GM19023 (cell line): ENCODE data around the gene DENND2A.
"Not testable (repeated sequence)": the region's sequence is repeated elsewhere in the genome, so short reads cannot be mapped to it uniquely, and the experiment has no call there.

ENCODE experiments used
- ATAC-seq: cut with Tn5 transposase; IDR thresholded peaks from one replicate; pipeline ENCODE4 v1.9.1; 2021; ENCODE audit warnings: mild to moderate bottlenecking, moderate library complexity; ENCODE audit not compliant: unreplicated experiment

The DENND2A gene

GRCh38 chr7:140557069-140557468 lies 83.5 kb downstream of the DENND2A start:
- ATAC-seq = no peak

GRCh38 chr7:140553236-140553635 lies 87.4 kb downstream of the DENND2A start:
- ATAC-seq = not testable (repeated sequence)

- no peak for ATAC-seq
Measured at GRCh38 chr7:140552240-140552679, 88.4 kb downstream of the DENND2A start.

GRCh38 chr7:140551355-140552239 lies 89.0 kb downstream of the DENND2A start:
- no peak for ATAC-seq

GRCh38 chr7:140546947-140547346 lies 93.7 kb downstream of the DENND2A start:
- ATAC-seq = no peak

GRCh38 chr7:140544388-140544826 lies 96.2 kb downstream of the DENND2A start:
- no peak for ATAC-seq

- no peak for ATAC-seq
Measured at GRCh38 chr7:140542228-140542603, 98.4 kb downstream of the DENND2A start.

- no peak for ATAC-seq
Measured at GRCh38 chr7:140541513-140542227, 98.9 kb downstream of the DENND2A start.

GRCh38 chr7:140541176-140541512 lies 99.5 kb downstream of the DENND2A start:
- ATAC-seq = no peak

GRCh38 chr7:140540136-140540777 lies 100.4 kb downstream of the DENND2A start:
- ATAC-seq = no peak

GRCh38 chr7:140539461-140539860 lies 101.2 kb downstream of the DENND2A start:
- no peak for ATAC-seq

GRCh38 chr7:140537750-140538482 lies 102.7 kb downstream of the DENND2A start:
- ATAC-seq = no peak

- ATAC-seq = no peak
Measured at GRCh38 chr7:140534743-140535142, 105.9 kb downstream of the DENND2A start.

GRCh38 chr7:140533394-140533872 lies 107.2 kb downstream of the DENND2A start:
- no peak for ATAC-seq

GRCh38 chr7:140529428-140529827 lies 111.2 kb downstream of the DENND2A start:
- ATAC-seq = not testable (repeated sequence)

GRCh38 chr7:140526787-140527664 lies 113.6 kb downstream of the DENND2A start:
- no peak for ATAC-seq

- ATAC-seq = no peak
Measured at GRCh38 chr7:140526214-140526613, 114.4 kb downstream of the DENND2A start.

- ATAC-seq = no peak
Measured at GRCh38 chr7:140525743-140526142, 114.9 kb downstream of the DENND2A start.

- no peak for ATAC-seq
Measured at GRCh38 chr7:140521421-140521820, 119.2 kb downstream of the DENND2A start.

- ATAC-seq = no peak
Measured at GRCh38 chr7:140519007-140519399, 121.6 kb downstream of the DENND2A start.
